Tibial artery (tissue), 4 donors: ENCODE measurements around the gene RABGAP1L.

Experiments used
- DNase-seq, 2 donors: peaks; one replicate each; pipeline ENCODE4 v3.0.0-alpha.2; 2019
- H3K27ac ChIP-seq, 2 donors: fragments of 200-600 bp; sonication (generic) in 1 of 2; 1 replicate in 1 of 2; 2 replicates in 1 of 2; pipeline ENCODE4 v1.5.1; 2018 to 2019; ENCODE audit warnings: mild to moderate bottlenecking in 1 of 2
- H3K27me3 ChIP-seq, 2 donors: fragments of 200-600 bp; sonication (generic) in 1 of 2; one replicate each; pipeline versions ENCODE4 v1.5.1 to v1.6.0; 2016 to 2019
- H3K36me3 ChIP-seq, 3 donors: fragments of 200-600 bp; sonication (generic) in 2 of 3; one replicate each; pipeline ENCODE4 v1.5.1; 2016 to 2019; ENCODE audit warnings: mild to moderate bottlenecking in 2 of 3
- H3K4me1 ChIP-seq, 4 donors: fragments of 200-600 bp; sonication (generic) in 2 of 4; 1 replicate in 3 of 4; 2 replicates in 1 of 4; pipeline ENCODE4 v1.5.1; 2016 to 2019
- H3K4me3 ChIP-seq, 2 donors: fragments of 200-600 bp; sonication (generic) in 1 of 2; 1 replicate in 1 of 2; 2 replicates in 1 of 2; pipeline ENCODE4 v1.5.1; 2018 to 2019; ENCODE audit warnings: mild to moderate bottlenecking in 2 of 2
- H3K9me3 ChIP-seq, 3 donors: fragments of 200-600 bp; sonication (generic) in 1 of 3; one replicate each; pipeline ENCODE4 v1.5.1; 2016 to 2019
- intact Hi-C: fragments of 100-400 bp; cut with DNase I; formaldehyde crosslinking; loops from one replicate; pipeline ENCODE4 v1.15.0; 2023; ENCODE audit warnings: low total_unique reads
- TF ChIP-seq, protein P1 (sequence below), 2 experiments: fragments of 200-600 bp in 1 of 2; fragments of 450-650 bp in 1 of 2; IDR thresholded peaks; one replicate each; pipeline ENCODE4 v1.5.1; 2017 to 2019; ENCODE audit warnings: antibody characterized with exemption in 2 of 2, mild to moderate bottlenecking in 1 of 2, moderate library complexity in 1 of 2

The RABGAP1L gene

GRCh38 chr1:174149216-174149615 is 10.1 kb upstream of the RABGAP1L start:
- no peak overlapping the region for H3K27ac ChIP-seq
- TF ChIP-seq, protein P1, sequence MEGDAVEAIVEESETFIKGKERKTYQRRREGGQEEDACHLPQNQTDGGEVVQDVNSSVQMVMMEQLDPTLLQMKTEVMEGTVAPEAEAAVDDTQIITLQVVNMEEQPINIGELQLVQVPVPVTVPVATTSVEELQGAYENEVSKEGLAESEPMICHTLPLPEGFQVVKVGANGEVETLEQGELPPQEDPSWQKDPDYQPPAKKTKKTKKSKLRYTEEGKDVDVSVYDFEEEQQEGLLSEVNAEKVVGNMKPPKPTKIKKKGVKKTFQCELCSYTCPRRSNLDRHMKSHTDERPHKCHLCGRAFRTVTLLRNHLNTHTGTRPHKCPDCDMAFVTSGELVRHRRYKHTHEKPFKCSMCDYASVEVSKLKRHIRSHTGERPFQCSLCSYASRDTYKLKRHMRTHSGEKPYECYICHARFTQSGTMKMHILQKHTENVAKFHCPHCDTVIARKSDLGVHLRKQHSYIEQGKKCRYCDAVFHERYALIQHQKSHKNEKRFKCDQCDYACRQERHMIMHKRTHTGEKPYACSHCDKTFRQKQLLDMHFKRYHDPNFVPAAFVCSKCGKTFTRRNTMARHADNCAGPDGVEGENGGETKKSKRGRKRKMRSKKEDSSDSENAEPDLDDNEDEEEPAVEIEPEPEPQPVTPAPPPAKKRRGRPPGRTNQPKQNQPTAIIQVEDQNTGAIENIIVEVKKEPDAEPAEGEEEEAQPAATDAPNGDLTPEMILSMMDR (IDR thresholded peaks at IDR 0.05), result no peak
- no peaks in the 10 kb centered on the region for H3K9me3 ChIP-seq
- intact Hi-C loops, result no loop called here
- no peaks in the 10 kb centered on the region for H3K36me3 ChIP-seq
- no peak for DNase-seq
- no peaks in the 10 kb centered on the region for H3K27me3 ChIP-seq
- H3K4me3 ChIP-seq, result no peak overlapping the region
- H3K4me1 ChIP-seq, result no peaks in the 10 kb centered on the region

GRCh38 chr1:174150499-174150898 is 8.8 kb upstream of the RABGAP1L start:
- Histone ChIP-seq H3K36me3 (no peaks in the 10 kb centered on the region), H3K4me3 (no peak overlapping the region), H3K27me3 (no peaks in the 10 kb centered on the region), H3K4me1 (no peaks in the 10 kb centered on the region), H3K9me3 (no peaks in the 10 kb centered on the region), H3K27ac (no peak overlapping the region)
- intact Hi-C loops, result no loop called here
- TF ChIP-seq, protein P1 (IDR thresholded peaks at IDR 0.05), result no peak
- no peak for DNase-seq

DNA sequence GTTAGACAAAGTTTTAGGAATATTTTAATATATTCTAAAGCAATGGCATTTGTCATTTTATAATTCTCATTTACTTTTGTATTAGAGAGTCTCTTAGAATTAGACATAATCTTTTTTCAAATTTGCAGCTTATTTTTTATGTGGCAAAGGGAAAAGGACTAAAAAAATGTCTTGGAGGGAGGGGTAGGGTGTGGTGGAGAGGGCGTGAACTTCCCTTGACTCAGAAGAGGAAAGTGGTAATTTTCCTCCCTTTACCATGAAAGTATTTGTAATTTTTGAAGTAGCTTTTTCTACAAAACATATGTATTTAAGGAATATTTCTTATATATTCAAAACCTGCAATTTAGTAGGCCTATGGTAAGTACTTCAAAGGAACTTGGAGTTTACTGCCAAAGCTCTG is 6.9 kb upstream of the RABGAP1L start:
- Histone ChIP-seq H3K27me3 (no peaks in the 10 kb centered on the region), H3K36me3 (no peaks in the 10 kb centered on the region), H3K4me1 (no peaks in the 10 kb centered on the region), H3K4me3 (no peak overlapping the region), H3K9me3 (no peaks in the 10 kb centered on the region), H3K27ac (no peak overlapping the region)
- TF ChIP-seq, protein P1 (IDR thresholded peaks at IDR 0.05), result no peak
- DNase-seq, result no peak
- intact Hi-C loops, result no loop called here

- Histone ChIP-seq H3K4me3 (no peak overlapping the region), H3K9me3 (no peaks in the 10 kb centered on the region), H3K4me1 (peaks cover 0 to 2% (median 0%) of the 10 kb centered on the region in 4 donors), H3K36me3 (no peaks in the 10 kb centered on the region), H3K27ac (no peak overlapping the region), H3K27me3 (no peaks in the 10 kb centered on the region)
- no peak for DNase-seq
- TF ChIP-seq, protein P1 (IDR thresholded peaks at IDR 0.05), result no peak
- intact Hi-C loops, result no loop called here
Measured at GRCh38 chr1:174153085-174153824, 6.1 kb upstream of the RABGAP1L start.

DNA sequence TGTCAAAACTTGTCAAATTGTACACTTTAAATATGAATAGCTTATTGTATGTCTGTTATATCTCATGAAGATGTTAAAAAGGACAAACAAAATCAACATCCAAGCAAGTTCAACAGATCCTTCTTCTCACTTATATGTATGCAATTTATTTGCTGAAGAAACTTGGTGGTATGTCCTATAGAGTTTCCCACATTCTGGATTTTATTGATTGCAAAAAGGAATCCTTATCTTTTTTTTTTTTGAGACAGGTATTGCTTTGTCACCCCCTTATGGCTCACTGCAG is 5.6 kb upstream of the RABGAP1L start:
- Histone ChIP-seq H3K4me3 (no peak overlapping the region), H3K36me3 (no peaks in the 10 kb centered on the region), H3K27ac (no peak overlapping the region), H3K27me3 (no peaks in the 10 kb centered on the region), H3K9me3 (no peaks in the 10 kb centered on the region), H3K4me1 (peaks cover 0 to 7% (median 0%) of the 10 kb centered on the region in 4 donors)
- no peak for DNase-seq
- intact Hi-C loops, result no loop called here
- TF ChIP-seq, protein P1 (IDR thresholded peaks at IDR 0.05), result no peak

DNA sequence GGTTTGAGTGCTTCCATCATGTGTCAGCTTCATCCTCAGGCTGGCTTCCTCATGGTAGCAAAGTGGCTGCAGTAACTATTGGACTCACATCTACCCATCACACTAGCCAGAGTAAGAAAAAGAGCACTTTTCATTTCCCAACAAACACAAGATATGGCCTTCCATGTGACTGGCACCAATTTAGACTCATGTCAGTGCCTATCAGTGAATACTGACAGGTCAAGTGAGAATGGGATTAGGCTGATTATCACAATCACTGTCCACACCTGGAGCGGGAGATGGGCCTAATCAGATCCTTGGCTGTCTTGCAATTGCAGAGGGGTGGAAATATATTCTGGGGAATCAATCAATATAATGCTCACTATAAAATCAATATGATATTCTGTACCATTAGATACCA is 2.9 kb upstream of the RABGAP1L start:
- intact Hi-C loops, result loop anchor here (5.0 kb wide), 1 partner anchor 134 kb away; the partner anchor contains the start of gene RC3H1
- H3K27me3 ChIP-seq, result no peaks in the 10 kb centered on the region
- no peaks in the 10 kb centered on the region for H3K36me3 ChIP-seq
- no peaks in the 10 kb centered on the region for H3K9me3 ChIP-seq
- no peak overlapping the region for H3K4me3 ChIP-seq
- DNase-seq, result no peak
- H3K27ac ChIP-seq, result no peak overlapping the region
- H3K4me1 ChIP-seq, result peaks cover 0 to 13% (median 4%) of the 10 kb centered on the region in 4 donors
- TF ChIP-seq, protein P1 (IDR thresholded peaks at IDR 0.05), result no peak
